Measurements from ENCODE around the gene ZBTB25. TPM values are rescaled to one million over a fixed set of nuclear protein-coding genes. Genes with fewer than 3 reads are reported as not detected.

Gene ZBTB25
- total RNA-seq, 1 donor from 2014 or later, result 14.1 TPM

- H3K27ac Mint-ChIP-seq (ENCODE audit: unreplicated experiment), result no peak overlapping the region
- H3K27me3 Mint-ChIP-seq (ENCODE audit: low read depth), result no peaks in the 10 kb centered on the region
- no peak for DNase-seq (ENCODE audit: low read depth, low spot score)
- no peaks in the 10 kb centered on the region for H3K4me1 Mint-ChIP-seq
- peaks cover 7% of the 10 kb centered on the region for H3K36me3 Mint-ChIP-seq (ENCODE audit: low read depth)
- no peak overlapping the region for H3K4me3 Mint-ChIP-seq
- H3K9me3 Mint-ChIP-seq, result no peaks in the 10 kb centered on the region
- TF ChIP-seq CTCF (conservative IDR thresholded peaks at IDR 0.05), result no peak
Observed at GRCh38 chr14:64454671-64455070, 49.0 kb downstream of the ZBTB25 start.

GRCh38 chr14:64450255-64450654 lies 53.4 kb downstream of the ZBTB25 start:
- Mint-ChIP-seq H3K9me3 (no peaks in the 10 kb centered on the region), H3K4me1 (peaks cover 5% of the 10 kb centered on the region), H3K27ac (ENCODE audit: unreplicated experiment) (no peak overlapping the region), H3K36me3 (ENCODE audit: low read depth) (peaks cover 12% of the 10 kb centered on the region), H3K27me3 (ENCODE audit: low read depth) (no peaks in the 10 kb centered on the region), H3K4me3 (no peak overlapping the region)
- no peak for DNase-seq (ENCODE audit: low read depth, low spot score)
- no peak for TF ChIP-seq CTCF (conservative IDR thresholded peaks at IDR 0.05)

- H3K4me3 Mint-ChIP-seq, result no peak overlapping the region
- H3K27ac Mint-ChIP-seq (ENCODE audit: unreplicated experiment), result no peak overlapping the region
- H3K36me3 Mint-ChIP-seq (ENCODE audit: low read depth), result peaks cover 7% of the 10 kb centered on the region
- H3K4me1 Mint-ChIP-seq, result peaks cover 9% of the 10 kb centered on the region
- no peak for DNase-seq (ENCODE audit: low read depth, low spot score)
- no peaks in the 10 kb centered on the region for H3K27me3 Mint-ChIP-seq (ENCODE audit: low read depth)
- no peak for TF ChIP-seq CTCF (conservative IDR thresholded peaks at IDR 0.05)
- H3K9me3 Mint-ChIP-seq, result no peaks in the 10 kb centered on the region
Observed at GRCh38 chr14:64447876-64448670, 55.6 kb downstream of the ZBTB25 start.

- H3K36me3 Mint-ChIP-seq (ENCODE audit: low read depth), result peaks cover 13% of the 10 kb centered on the region
- no peak for DNase-seq (ENCODE audit: low read depth, low spot score)
- no peak overlapping the region for H3K4me3 Mint-ChIP-seq
- peak overlapping the region; percentile 25 for H3K27ac Mint-ChIP-seq (ENCODE audit: unreplicated experiment)
- TF ChIP-seq CTCF (conservative IDR thresholded peaks at IDR 0.05), result no peak
- H3K9me3 Mint-ChIP-seq, result no peaks in the 10 kb centered on the region
- H3K4me1 Mint-ChIP-seq, result peaks cover 9% of the 10 kb centered on the region
- H3K27me3 Mint-ChIP-seq (ENCODE audit: low read depth), result no peaks in the 10 kb centered on the region
Observed at GRCh38 chr14:64444984-64445845, 58.4 kb downstream of the ZBTB25 start.

- DNase-seq (ENCODE audit: low read depth, low spot score), result no peak
- Mint-ChIP-seq H3K36me3 (ENCODE audit: low read depth) (peaks cover 16% of the 10 kb centered on the region), H3K27me3 (ENCODE audit: low read depth) (no peaks in the 10 kb centered on the region), H3K9me3 (no peaks in the 10 kb centered on the region), H3K4me3 (no peak overlapping the region), H3K4me1 (peaks cover 9% of the 10 kb centered on the region), H3K27ac (ENCODE audit: unreplicated experiment) (no peak overlapping the region)
- no peak for TF ChIP-seq CTCF (conservative IDR thresholded peaks at IDR 0.05)
Observed at GRCh38 chr14:64444140-64444539, 59.5 kb downstream of the ZBTB25 start.

Data from neural crest cell (in vitro differentiated cells).